ENCODE results near the gene LAMA2.

The LAMA2 gene

GRCh38 chr6:129297592-129297991 is 414.7 kb downstream of the LAMA2 start:
- Histone ChIP-seq H3K4me1 (ENCODE audit: control insufficient read depth, insufficient read depth, low read length) (no peaks in the 10 kb centered on the region), H3K9me3 (ENCODE audit: control insufficient read depth, low read length) (no peaks in the 10 kb centered on the region), H3K9ac (ENCODE audit: low read length) (no peak overlapping the region), H3K36me3 (ENCODE audit: control insufficient read depth, insufficient read depth, low read length) (no peaks in the 10 kb centered on the region), H3K4me3 (ENCODE audit: low read length) (no peak overlapping the region), H3K27me3 (ENCODE audit: control insufficient read depth, insufficient read depth, low read length) (no peaks in the 10 kb centered on the region)

- Histone ChIP-seq H3K4me3 (ENCODE audit: low read length) (no peak overlapping the region), H3K27me3 (ENCODE audit: control insufficient read depth, insufficient read depth, low read length) (no peaks in the 10 kb centered on the region), H3K9ac (ENCODE audit: low read length) (no peak overlapping the region), H3K9me3 (ENCODE audit: control insufficient read depth, low read length) (no peaks in the 10 kb centered on the region), H3K4me1 (ENCODE audit: control insufficient read depth, insufficient read depth, low read length) (no peaks in the 10 kb centered on the region), H3K36me3 (ENCODE audit: control insufficient read depth, insufficient read depth, low read length) (no peaks in the 10 kb centered on the region)
Observed at GRCh38 chr6:129302671-129303070, 419.7 kb downstream of the LAMA2 start.

GRCh38 chr6:129306826-129307225 is 423.9 kb downstream of the LAMA2 start:
- Histone ChIP-seq H3K27me3 (ENCODE audit: control insufficient read depth, insufficient read depth, low read length) (no peaks in the 10 kb centered on the region), H3K36me3 (ENCODE audit: control insufficient read depth, insufficient read depth, low read length) (no peaks in the 10 kb centered on the region), H3K9ac (ENCODE audit: low read length) (no peak overlapping the region), H3K4me3 (ENCODE audit: low read length) (no peak overlapping the region), H3K4me1 (ENCODE audit: control insufficient read depth, insufficient read depth, low read length) (no peaks in the 10 kb centered on the region), H3K9me3 (ENCODE audit: control insufficient read depth, low read length) (no peaks in the 10 kb centered on the region)

GRCh38 chr6:129307845-129308244 is 424.9 kb downstream of the LAMA2 start:
- Histone ChIP-seq H3K4me3 (ENCODE audit: low read length) (no peak overlapping the region), H3K27me3 (ENCODE audit: control insufficient read depth, insufficient read depth, low read length) (no peaks in the 10 kb centered on the region), H3K9me3 (ENCODE audit: control insufficient read depth, low read length) (no peaks in the 10 kb centered on the region), H3K9ac (ENCODE audit: low read length) (no peak overlapping the region), H3K4me1 (ENCODE audit: control insufficient read depth, insufficient read depth, low read length) (no peaks in the 10 kb centered on the region), H3K36me3 (ENCODE audit: control insufficient read depth, insufficient read depth, low read length) (no peaks in the 10 kb centered on the region)

GRCh38 chr6:129309154-129309553 is 426.2 kb downstream of the LAMA2 start:
- H3K36me3 ChIP-seq (ENCODE audit: control insufficient read depth, insufficient read depth, low read length), result no peaks in the 10 kb centered on the region
- H3K4me3 ChIP-seq (ENCODE audit: low read length), result no peak overlapping the region
- H3K9me3 ChIP-seq (ENCODE audit: control insufficient read depth, low read length), result no peaks in the 10 kb centered on the region
- H3K4me1 ChIP-seq (ENCODE audit: control insufficient read depth, insufficient read depth, low read length), result no peaks in the 10 kb centered on the region
- no peaks in the 10 kb centered on the region for H3K27me3 ChIP-seq (ENCODE audit: control insufficient read depth, insufficient read depth, low read length)
- no peak overlapping the region for H3K9ac ChIP-seq (ENCODE audit: low read length)

- no peaks in the 10 kb centered on the region for H3K36me3 ChIP-seq (ENCODE audit: control insufficient read depth, insufficient read depth, low read length)
- H3K9ac ChIP-seq (ENCODE audit: low read length), result no peak overlapping the region
- H3K4me3 ChIP-seq (ENCODE audit: low read length), result no peak overlapping the region
- no peaks in the 10 kb centered on the region for H3K27me3 ChIP-seq (ENCODE audit: control insufficient read depth, insufficient read depth, low read length)
- no peaks in the 10 kb centered on the region for H3K4me1 ChIP-seq (ENCODE audit: control insufficient read depth, insufficient read depth, low read length)
- no peaks in the 10 kb centered on the region for H3K9me3 ChIP-seq (ENCODE audit: control insufficient read depth, low read length)
Observed at GRCh38 chr6:129312880-129313279, 429.9 kb downstream of the LAMA2 start.

- H3K9me3 ChIP-seq (ENCODE audit: control insufficient read depth, low read length), result no peaks in the 10 kb centered on the region
- H3K4me1 ChIP-seq (ENCODE audit: control insufficient read depth, insufficient read depth, low read length), result no peaks in the 10 kb centered on the region
- H3K36me3 ChIP-seq (ENCODE audit: control insufficient read depth, insufficient read depth, low read length), result no peaks in the 10 kb centered on the region
- no peak overlapping the region for H3K9ac ChIP-seq (ENCODE audit: low read length)
- no peak overlapping the region for H3K4me3 ChIP-seq (ENCODE audit: low read length)
- H3K27me3 ChIP-seq (ENCODE audit: control insufficient read depth, insufficient read depth, low read length), result no peaks in the 10 kb centered on the region
Observed at GRCh38 chr6:129314575-129314974, 431.6 kb downstream of the LAMA2 start.

- Histone ChIP-seq H3K4me3 (ENCODE audit: low read length) (no peak overlapping the region), H3K36me3 (ENCODE audit: control insufficient read depth, insufficient read depth, low read length) (no peaks in the 10 kb centered on the region), H3K9ac (ENCODE audit: low read length) (no peak overlapping the region), H3K9me3 (ENCODE audit: control insufficient read depth, low read length) (no peaks in the 10 kb centered on the region), H3K27me3 (ENCODE audit: control insufficient read depth, insufficient read depth, low read length) (no peaks in the 10 kb centered on the region), H3K4me1 (ENCODE audit: control insufficient read depth, insufficient read depth, low read length) (no peaks in the 10 kb centered on the region)
Observed at GRCh38 chr6:129317931-129318820, 435.2 kb downstream of the LAMA2 start.

GRCh38 chr6:129320892-129321291 is 438.0 kb downstream of the LAMA2 start:
- no peaks in the 10 kb centered on the region for H3K27me3 ChIP-seq (ENCODE audit: control insufficient read depth, insufficient read depth, low read length)
- H3K9me3 ChIP-seq (ENCODE audit: control insufficient read depth, low read length), result no peaks in the 10 kb centered on the region
- H3K36me3 ChIP-seq (ENCODE audit: control insufficient read depth, insufficient read depth, low read length), result no peaks in the 10 kb centered on the region
- H3K4me1 ChIP-seq (ENCODE audit: control insufficient read depth, insufficient read depth, low read length), result no peaks in the 10 kb centered on the region
- no peak overlapping the region for H3K4me3 ChIP-seq (ENCODE audit: low read length)
- no peak overlapping the region for H3K9ac ChIP-seq (ENCODE audit: low read length)

- no peak overlapping the region for H3K9ac ChIP-seq (ENCODE audit: low read length)
- no peak overlapping the region for H3K4me3 ChIP-seq (ENCODE audit: low read length)
- no peaks in the 10 kb centered on the region for H3K36me3 ChIP-seq (ENCODE audit: control insufficient read depth, insufficient read depth, low read length)
- H3K27me3 ChIP-seq (ENCODE audit: control insufficient read depth, insufficient read depth, low read length), result no peaks in the 10 kb centered on the region
- H3K4me1 ChIP-seq (ENCODE audit: control insufficient read depth, insufficient read depth, low read length), result no peaks in the 10 kb centered on the region
- no peaks in the 10 kb centered on the region for H3K9me3 ChIP-seq (ENCODE audit: control insufficient read depth, low read length)
Observed at GRCh38 chr6:129321303-129321702, 438.4 kb downstream of the LAMA2 start.

GRCh38 chr6:129324345-129324744 is 441.4 kb downstream of the LAMA2 start:
- no peaks in the 10 kb centered on the region for H3K4me1 ChIP-seq (ENCODE audit: control insufficient read depth, insufficient read depth, low read length)
- H3K9me3 ChIP-seq (ENCODE audit: control insufficient read depth, low read length), result no peaks in the 10 kb centered on the region
- no peak overlapping the region for H3K9ac ChIP-seq (ENCODE audit: low read length)
- no peaks in the 10 kb centered on the region for H3K36me3 ChIP-seq (ENCODE audit: control insufficient read depth, insufficient read depth, low read length)
- H3K27me3 ChIP-seq (ENCODE audit: control insufficient read depth, insufficient read depth, low read length), result no peaks in the 10 kb centered on the region
- H3K4me3 ChIP-seq (ENCODE audit: low read length), result no peak overlapping the region

GRCh38 chr6:129329678-129330077 is 446.7 kb downstream of the LAMA2 start:
- Histone ChIP-seq H3K27me3 (ENCODE audit: control insufficient read depth, insufficient read depth, low read length) (no peaks in the 10 kb centered on the region), H3K9ac (ENCODE audit: low read length) (no peak overlapping the region), H3K9me3 (ENCODE audit: control insufficient read depth, low read length) (no peaks in the 10 kb centered on the region), H3K36me3 (ENCODE audit: control insufficient read depth, insufficient read depth, low read length) (no peaks in the 10 kb centered on the region), H3K4me1 (ENCODE audit: control insufficient read depth, insufficient read depth, low read length) (no peaks in the 10 kb centered on the region), H3K4me3 (ENCODE audit: low read length) (no peak overlapping the region)
